NCI-H345 treated with DMSO at 0.1 percent for 48 hours (cell line): ENCODE measurements around the gene ASIC3.
"Not testable (repeated sequence)": the region's sequence is repeated elsewhere in the genome, so short reads cannot be mapped to it uniquely, and the experiment has no call there.

Experiments
- DNase-seq: peaks from one replicate; lab custom pipeline; 2025; ENCODE audit not compliant: unreplicated experiment; lab: John Stamatoyannopoulos, UW

ASIC3 gene

DNA sequence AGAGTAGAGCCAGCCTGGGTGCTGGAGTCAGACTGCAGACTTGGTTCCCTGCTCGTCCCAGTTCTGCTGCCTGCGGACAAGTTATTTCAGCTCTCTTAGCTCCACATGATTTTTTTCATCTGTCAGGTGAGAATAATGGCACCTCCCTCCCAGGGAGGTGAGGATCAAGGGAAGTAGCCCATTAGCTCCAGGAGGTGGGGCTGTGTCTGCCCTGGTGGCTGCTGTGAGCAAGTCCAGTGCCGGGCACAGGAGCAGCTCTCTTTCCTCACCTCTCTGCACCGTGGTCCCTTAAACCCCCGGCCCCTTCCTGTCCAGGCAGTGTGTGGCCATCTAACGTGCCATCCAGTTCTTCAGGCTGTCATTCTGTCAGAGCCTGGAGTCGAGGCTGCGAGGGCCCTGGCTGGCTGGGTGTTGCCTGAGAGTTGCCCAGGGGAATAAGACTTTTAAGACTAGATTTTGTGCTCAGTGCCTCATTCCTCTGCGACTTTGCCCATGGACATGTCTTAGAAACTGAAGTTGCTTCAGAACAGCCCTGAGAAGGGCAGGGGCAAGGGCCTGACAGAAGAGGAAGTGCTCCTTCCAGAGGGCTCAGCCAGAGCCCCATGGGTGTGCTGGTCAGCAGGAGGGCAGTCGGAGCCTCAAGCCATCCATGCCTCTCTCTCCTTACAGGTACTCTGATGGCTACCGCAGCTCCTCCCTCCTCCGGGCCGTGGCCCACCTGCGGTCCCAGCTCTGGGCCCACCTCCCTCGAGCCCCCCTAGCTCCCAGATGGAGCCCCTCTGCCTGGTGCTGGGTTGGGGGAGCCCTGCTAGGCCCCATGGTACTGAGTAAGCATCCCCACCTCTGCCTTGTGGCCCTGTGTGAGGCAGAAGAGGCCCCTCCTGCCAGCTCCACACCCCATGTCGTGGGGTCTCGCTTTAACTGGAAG is 15.1 kb upstream of the ASIC3 start:
- no peak for DNase-seq

DNA sequence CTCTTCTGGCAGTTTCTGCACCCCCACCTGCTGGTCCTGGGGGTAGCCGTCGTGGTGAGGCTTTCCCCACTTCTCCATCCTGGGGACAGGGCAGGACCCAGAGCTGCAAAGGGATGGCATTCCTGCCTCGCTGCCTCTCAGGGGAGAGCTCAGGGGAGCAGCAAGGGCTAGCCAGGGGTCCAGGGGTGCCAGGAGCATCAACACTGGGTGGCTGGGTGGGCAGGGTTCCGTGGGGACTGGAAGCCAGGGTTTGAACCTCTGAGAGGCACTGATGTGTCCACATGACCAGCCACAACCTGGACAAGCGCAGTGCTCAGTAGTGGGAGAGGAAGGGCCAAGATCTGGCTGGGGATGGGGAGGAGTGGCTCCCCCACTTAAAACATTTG is 14.5 kb upstream of the ASIC3 start:
- DNase-seq, result no peak

DNA sequence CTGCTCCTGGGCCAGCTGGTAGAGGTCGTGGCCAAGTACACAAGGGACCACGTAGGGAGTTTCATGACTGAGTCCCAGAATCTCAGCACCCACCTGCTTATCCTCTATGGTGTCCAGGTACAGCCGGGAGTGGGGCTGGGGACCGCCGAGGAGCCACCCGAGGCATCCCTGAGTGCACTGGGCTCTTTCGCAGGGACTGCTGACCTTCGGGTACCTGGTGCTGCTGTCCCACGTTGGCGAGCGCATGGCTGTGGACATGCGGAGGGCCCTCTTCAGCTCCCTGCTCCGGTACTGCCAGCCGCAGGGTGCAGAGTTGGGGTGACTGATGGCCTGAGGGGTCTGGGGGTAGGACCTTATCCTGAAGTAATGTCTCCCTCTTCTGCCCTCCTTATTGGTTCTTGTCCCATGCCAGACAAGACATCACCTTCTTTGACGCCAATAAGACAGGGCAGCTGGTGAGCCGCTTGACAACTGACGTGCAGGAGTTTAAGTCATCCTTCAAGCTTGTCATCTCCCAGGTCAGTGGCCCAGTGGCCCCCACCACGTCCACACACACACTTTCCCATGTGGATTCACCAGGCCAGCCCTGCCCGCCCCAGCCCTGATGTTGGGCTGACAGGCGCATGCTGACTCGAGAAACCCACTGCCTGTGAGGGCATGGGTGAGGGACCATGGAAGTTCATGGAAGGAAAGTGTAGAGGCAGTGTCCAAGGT is 13.9 kb upstream of the ASIC3 start:
- no peak for DNase-seq

DNA sequence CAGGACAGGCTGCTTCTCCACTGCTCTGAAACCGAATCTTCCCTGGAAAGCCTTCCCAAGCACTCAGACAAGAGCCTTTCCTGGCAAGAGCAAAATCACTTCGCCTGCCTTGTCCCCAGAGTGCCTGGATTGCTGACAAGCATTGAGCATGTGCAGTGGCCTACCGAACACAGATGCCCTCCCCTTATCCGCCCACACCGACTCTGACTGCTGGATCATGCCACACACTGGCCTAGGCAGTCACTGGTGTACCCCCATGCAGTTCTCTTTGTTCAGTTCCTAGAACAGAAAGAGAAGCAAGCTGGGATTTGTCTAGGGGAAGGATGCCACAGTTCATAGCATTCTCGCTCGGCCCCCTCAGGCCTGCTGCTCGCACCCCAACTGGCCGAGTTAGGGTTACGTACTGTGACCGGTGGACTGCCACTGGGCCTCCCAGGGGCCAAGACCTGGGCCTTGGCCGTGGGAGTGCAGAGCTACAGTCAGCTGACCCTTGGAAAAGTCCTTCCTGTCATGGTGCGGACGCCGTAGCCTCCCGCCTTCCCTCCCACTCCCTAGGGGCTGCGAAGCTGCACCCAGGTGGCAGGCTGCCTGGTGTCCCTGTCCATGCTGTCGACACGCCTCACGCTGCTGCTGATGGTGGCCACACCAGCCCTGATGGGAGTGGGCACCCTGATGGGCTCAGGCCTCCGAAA is 13.2 kb upstream of the ASIC3 start:
- DNase-seq, result no peak

- DNase-seq, result no peak
Measured at GRCh38 chr7:151035902-151036301, 12.4 kb upstream of the ASIC3 start.

DNA sequence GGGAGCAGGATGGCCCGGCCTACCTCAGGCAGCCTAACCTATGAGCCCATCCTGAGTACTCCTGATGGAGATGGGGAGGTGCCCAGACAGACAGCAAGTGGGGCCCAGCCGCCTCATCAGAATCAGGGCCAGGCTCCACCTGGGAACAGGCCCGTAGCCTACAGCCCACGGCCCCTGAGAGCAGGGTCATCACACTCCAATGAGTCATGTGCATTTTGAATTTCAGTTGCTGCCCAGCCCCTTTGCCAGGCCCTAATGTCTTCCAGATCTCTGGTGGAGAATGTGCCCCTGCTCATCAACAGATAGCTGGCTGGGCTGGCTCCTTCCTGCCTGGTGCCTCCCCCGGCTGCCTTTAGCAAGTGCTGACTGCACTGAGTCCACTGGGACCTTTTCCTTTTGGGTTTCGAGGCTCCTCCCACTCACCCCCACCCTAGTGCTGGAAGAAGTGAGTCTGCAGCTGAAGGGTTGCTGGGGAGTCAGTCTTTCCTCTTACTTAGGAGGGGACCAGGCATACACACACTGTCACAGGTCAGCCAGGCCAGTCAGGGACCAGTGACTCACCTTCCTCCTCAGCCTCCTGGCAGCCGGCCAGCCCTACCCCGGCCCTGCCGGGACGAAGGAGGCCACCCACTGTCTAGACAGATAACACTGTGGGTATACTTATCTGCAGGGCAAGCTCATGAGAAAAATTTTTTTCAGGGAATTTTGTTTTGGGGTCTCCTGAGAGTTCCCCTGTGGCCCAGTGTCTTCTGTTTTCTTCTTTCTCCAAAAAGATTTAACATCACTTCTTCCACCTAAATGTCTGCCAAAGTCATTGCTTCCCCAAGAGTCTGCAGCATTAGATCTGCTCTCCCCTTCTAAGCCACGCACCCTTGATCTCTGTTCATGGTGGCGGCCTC is 9.1 kb upstream of the ASIC3 start:
- no peak for DNase-seq

GRCh38 chr7:151039850-151040548 is 8.3 kb upstream of the ASIC3 start:
- DNase-seq, result no peak

- no peak for DNase-seq
Measured at GRCh38 chr7:151040616-151041375, 7.5 kb upstream of the ASIC3 start.

- DNase-seq, result not testable (repeated sequence)
Measured at GRCh38 chr7:151043449-151043848, 4.9 kb upstream of the ASIC3 start.

- no peak for DNase-seq
Measured at GRCh38 chr7:151043959-151044358, 4.4 kb upstream of the ASIC3 start.

- no peak for DNase-seq
Measured at GRCh38 chr7:151045262-151045661, 3.1 kb upstream of the ASIC3 start.

DNA sequence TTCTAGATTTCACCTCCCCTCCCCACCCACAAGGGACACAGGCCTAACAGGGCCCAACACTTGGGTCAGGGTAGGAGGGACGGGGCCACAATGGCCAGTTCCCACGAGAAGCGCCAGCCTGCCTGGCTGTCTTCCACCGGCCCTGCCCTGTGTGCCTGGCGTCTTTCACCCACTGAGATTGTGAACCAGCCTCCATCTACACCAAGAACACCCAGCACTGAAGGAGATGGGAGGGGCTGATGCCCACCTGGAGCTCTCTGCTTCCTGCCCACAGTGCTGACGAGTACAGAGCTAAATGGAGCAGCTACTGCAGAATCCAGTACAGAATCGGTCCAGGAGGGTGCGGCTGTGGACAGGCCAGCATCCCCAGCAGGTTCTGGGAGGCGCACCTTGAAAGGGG is 2.4 kb upstream of the ASIC3 start:
- DNase-seq, result no peak

- DNase-seq, result no peak
Measured at GRCh38 chr7:151046603-151047573, 1.4 kb upstream of the ASIC3 start.

GRCh38 chr7:151048911-151049463 is 656 bp downstream of the ASIC3 start:
- no peak for DNase-seq

- no peak for DNase-seq
Measured at GRCh38 chr7:151051108-151051507, 2.8 kb downstream of the ASIC3 start.

DNA sequence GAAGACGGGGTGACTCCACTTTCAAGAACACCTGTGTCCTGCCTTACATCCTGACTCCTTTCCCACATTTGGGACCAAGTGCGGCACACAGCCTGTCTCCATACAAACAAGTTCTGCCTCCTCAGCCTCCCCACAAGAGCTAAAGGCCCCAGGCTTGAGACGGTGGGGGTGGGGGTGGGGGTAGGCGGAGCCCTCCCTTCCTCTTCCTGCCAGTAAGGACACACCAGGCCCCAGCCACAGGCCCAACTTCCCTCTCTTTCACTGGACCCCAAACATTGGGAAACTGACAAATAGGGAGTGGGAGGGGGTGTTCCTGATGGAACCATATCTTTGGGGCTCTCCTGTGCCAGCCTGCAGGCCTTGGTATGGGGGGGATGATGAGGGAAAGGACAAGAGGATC is 4.8 kb downstream of the ASIC3 start:
- DNase-seq, result no peak

GRCh38 chr7:151053751-151054150 is 5.4 kb downstream of the ASIC3 start:
- no peak for DNase-seq

DNA sequence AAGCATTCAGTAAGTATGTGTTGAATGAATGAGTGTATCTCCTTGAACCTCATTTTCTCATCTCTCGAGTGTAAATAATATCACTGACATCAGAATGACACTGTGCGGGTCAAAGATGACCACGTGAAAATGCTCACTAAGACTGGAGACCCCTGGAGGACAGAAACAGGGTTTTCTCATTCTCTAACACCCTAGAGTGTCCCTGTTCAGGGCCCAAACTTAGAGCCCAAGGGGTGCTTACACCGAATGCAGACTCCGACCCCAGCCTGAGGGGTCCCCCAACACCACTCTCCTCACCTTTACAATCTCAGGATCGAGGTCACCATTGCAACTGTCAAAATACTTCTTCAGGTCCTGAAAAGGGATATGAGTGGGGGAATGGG is 7.9 kb downstream of the ASIC3 start:
- no peak for DNase-seq
